ENCODE results near the gene FPR3. TPM values are rescaled to one million over a fixed set of nuclear protein-coding genes. Genes with fewer than 3 reads are reported as not detected.

Gene FPR3
- total RNA-seq, 1 donor from 2014 or later, result not detected

DNA sequence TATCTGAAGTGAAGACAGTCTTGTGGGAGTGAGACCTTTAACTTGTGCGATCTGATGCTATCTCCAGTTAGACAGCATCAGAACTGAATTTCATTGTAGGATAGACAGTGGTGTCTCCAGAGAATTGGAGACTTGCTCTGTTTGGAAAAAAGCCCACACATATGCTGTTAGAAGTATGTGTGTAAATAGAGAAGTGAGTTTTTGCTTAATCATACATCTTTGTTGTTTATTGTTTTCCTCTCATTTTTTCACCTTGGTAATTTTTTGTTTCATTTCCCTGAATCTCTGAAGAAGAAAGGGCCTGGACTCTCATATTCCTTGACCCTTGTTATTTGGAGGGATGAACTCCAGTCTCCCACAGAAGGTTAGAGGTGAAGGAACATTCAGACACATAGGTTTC is 21.8 kb downstream of the FPR3 start:
- no peak for DNase-seq (ENCODE audit: low spot score, unreplicated experiment)
- H3K27ac Mint-ChIP-seq, result no peak overlapping the region
- H3K36me3 Mint-ChIP-seq (ENCODE audit: insufficient read depth), result no peaks in the 10 kb centered on the region
- TF ChIP-seq, protein P1, sequence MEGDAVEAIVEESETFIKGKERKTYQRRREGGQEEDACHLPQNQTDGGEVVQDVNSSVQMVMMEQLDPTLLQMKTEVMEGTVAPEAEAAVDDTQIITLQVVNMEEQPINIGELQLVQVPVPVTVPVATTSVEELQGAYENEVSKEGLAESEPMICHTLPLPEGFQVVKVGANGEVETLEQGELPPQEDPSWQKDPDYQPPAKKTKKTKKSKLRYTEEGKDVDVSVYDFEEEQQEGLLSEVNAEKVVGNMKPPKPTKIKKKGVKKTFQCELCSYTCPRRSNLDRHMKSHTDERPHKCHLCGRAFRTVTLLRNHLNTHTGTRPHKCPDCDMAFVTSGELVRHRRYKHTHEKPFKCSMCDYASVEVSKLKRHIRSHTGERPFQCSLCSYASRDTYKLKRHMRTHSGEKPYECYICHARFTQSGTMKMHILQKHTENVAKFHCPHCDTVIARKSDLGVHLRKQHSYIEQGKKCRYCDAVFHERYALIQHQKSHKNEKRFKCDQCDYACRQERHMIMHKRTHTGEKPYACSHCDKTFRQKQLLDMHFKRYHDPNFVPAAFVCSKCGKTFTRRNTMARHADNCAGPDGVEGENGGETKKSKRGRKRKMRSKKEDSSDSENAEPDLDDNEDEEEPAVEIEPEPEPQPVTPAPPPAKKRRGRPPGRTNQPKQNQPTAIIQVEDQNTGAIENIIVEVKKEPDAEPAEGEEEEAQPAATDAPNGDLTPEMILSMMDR (IDR thresholded peaks at IDR 0.05; ENCODE audit: unreplicated experiment), result no peak
- H3K9me3 Mint-ChIP-seq (ENCODE audit: low read depth), result peaks cover 10% of the 10 kb centered on the region
- H3K4me3 Mint-ChIP-seq (ENCODE audit: low read depth), result no peak overlapping the region
- H3K27me3 Mint-ChIP-seq, result no peaks in the 10 kb centered on the region
- no peaks in the 10 kb centered on the region for H3K4me1 Mint-ChIP-seq (ENCODE audit: low read depth)

GRCh38 chr19:51820011-51820410 is 25.1 kb downstream of the FPR3 start:
- H3K27ac Mint-ChIP-seq, result no peak overlapping the region
- peaks cover 20% of the 10 kb centered on the region for H3K9me3 Mint-ChIP-seq (ENCODE audit: low read depth)
- no peak for DNase-seq (ENCODE audit: low spot score, unreplicated experiment)
- H3K27me3 Mint-ChIP-seq, result no peaks in the 10 kb centered on the region
- no peak overlapping the region for H3K4me3 Mint-ChIP-seq (ENCODE audit: low read depth)
- H3K36me3 Mint-ChIP-seq (ENCODE audit: insufficient read depth), result no peaks in the 10 kb centered on the region
- no peaks in the 10 kb centered on the region for H3K4me1 Mint-ChIP-seq (ENCODE audit: low read depth)
- TF ChIP-seq, protein P1 (IDR thresholded peaks at IDR 0.05; ENCODE audit: unreplicated experiment), result no peak

DNA sequence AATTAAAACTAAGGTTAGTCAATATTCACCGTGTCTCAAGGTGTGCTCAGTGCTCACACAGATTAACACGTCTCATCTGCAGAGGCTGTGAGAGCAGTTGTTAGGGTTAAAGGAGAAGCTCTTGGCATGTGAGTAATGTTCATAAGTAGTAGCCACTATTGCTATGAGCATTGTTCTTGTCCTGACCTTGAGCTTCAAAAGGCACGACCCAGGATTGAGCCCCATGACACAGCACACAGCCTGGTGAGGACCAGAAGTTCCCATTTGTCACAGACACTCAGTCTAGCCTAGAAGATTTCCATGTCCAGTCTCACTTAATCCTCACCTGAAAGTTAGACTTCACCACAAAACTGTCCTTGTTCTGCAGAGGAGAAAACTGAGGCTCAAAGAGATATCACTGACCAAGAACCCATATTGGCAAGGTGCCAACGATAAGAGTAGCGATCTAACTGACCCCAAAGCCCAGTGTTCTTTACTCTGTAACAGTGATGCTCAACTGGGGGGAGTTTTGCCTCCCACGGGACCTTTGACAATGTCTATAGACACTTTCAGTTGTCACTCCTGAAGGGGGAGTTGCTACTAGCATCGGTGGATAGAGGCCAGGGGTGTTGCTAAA is 26.0 kb downstream of the FPR3 start:
- Mint-ChIP-seq H3K4me1 (ENCODE audit: low read depth) (no peaks in the 10 kb centered on the region), H3K27ac (no peak overlapping the region), H3K9me3 (ENCODE audit: low read depth) (peaks cover 25% of the 10 kb centered on the region), H3K27me3 (no peaks in the 10 kb centered on the region), H3K4me3 (ENCODE audit: low read depth) (no peak overlapping the region), H3K36me3 (ENCODE audit: insufficient read depth) (no peaks in the 10 kb centered on the region)
- TF ChIP-seq, protein P1 (IDR thresholded peaks at IDR 0.05; ENCODE audit: unreplicated experiment), result no peak
- DNase-seq (ENCODE audit: low spot score, unreplicated experiment), result no peak

DNA sequence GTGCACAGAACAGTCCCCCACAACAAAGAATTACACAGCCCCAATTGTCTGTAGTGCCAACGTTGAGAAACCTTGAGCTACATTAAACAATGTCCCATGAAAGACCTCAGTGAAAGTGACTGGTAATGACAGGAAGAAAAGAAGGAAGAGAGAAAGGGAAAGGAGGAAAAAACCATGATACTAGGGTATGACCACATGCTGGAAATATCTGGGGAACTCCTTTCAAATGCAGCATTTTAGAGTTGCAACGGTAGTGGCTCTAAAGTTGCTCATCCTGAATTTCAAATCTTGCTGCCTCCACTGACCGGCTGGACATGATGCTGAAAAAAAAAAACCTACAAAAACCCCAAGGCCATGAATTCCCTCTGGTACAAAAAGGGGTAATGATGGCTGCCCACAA is 26.5 kb downstream of the FPR3 start:
- TF ChIP-seq, protein P1 (IDR thresholded peaks at IDR 0.05; ENCODE audit: unreplicated experiment), result no peak
- Mint-ChIP-seq H3K27ac (no peak overlapping the region), H3K27me3 (no peaks in the 10 kb centered on the region), H3K36me3 (ENCODE audit: insufficient read depth) (no peaks in the 10 kb centered on the region), H3K9me3 (ENCODE audit: low read depth) (peaks cover 30% of the 10 kb centered on the region), H3K4me1 (ENCODE audit: low read depth) (no peaks in the 10 kb centered on the region), H3K4me3 (ENCODE audit: low read depth) (no peak overlapping the region)
- no peak for DNase-seq (ENCODE audit: low spot score, unreplicated experiment)

DNA sequence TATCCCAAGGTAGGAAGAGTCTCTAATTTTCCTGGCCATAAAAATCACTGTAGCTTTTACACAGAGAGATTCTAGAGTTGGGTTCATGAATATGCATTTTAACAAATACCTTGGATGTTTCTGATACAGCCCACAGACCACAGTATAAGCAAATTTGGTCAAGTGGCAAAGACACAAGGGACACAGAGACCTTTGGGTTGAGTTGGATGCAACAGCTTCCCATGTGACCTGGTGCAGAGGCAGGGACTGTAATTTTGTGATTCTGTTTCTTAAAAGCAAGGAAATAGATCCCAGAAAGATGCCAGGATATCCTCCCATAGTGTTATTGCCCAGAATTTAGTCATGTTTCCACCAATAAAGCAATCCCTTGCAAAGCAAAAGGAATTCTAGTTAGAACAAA is 27.0 kb downstream of the FPR3 start:
- Mint-ChIP-seq H3K4me1 (ENCODE audit: low read depth) (no peaks in the 10 kb centered on the region), H3K27me3 (no peaks in the 10 kb centered on the region), H3K4me3 (ENCODE audit: low read depth) (no peak overlapping the region), H3K27ac (no peak overlapping the region), H3K36me3 (ENCODE audit: insufficient read depth) (peaks cover 2% of the 10 kb centered on the region), H3K9me3 (ENCODE audit: low read depth) (peaks cover 35% of the 10 kb centered on the region)
- no peak for DNase-seq (ENCODE audit: low spot score, unreplicated experiment)
- TF ChIP-seq, protein P1 (IDR thresholded peaks at IDR 0.05; ENCODE audit: unreplicated experiment), result no peak

Data from progenitor cell of endocrine pancreas (in vitro differentiated cells).